HL-60/S4 treated with retinoic acid at 250 ng/mL for 4 days and 3 days (cell line): ENCODE data around the gene RAPGEF4.
"Not testable (repeated sequence)": the region's sequence is repeated elsewhere in the genome, so short reads cannot be mapped to it uniquely, and the experiment has no call there.

Experiments used
- in situ Hi-C: fragments of 300-500 bp; cut with MboI; formaldehyde crosslinking; loops from 2 replicates; pipeline ENCODE4 v1.7.0; 2022; ENCODE audit warnings: low sequenced_read_pairs

RAPGEF4 gene

DNA sequence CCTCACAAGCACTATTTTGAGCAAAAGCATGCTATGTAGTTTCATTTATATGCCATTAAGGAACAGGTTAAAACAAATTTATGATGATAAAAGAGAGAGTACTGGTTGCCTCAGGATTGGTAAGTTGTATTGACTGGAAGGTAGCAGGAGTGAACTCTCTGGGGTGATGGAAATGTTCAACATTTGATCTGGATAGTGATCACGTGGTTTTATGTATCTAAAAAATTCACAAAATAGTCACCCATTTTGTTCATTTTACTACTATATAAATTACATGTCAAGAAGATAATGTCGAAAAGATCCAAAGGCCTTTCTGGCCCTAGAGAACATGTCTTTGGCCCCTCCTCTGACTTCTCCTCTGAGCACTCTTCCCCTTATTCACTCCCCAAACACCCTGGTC lies 10.4 kb upstream of the RAPGEF4 start:
- in situ Hi-C loops = no loop called here

DNA sequence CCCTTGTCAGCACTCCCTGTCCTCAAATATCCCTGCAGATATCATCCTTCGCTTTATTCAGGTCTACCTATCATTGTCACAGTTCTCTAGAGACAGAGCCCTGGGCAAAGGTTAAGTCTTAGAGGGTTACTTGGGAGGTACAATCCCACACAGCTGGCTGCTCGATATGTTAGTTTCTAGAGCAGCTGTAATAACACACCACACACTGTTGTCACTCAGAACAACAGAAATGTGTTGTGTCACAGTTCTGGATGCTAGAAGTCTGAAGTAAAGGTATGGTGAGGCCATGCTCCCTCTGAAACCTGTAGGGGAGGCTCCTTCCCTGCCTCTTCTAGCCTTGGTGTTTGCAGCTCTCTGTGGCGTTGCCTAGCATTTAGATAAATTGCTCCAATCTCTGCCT lies 9.9 kb upstream of the RAPGEF4 start:
- in situ Hi-C loops = no loop called here

GRCh38 chr2:172726172-172726735 lies 9.4 kb upstream of the RAPGEF4 start:
- in situ Hi-C loops = no loop called here

- in situ Hi-C loops = no loop called here
These were observed 5.2 kb upstream of the RAPGEF4 start for GRCh38 chr2:172730411-172730810.

GRCh38 chr2:172734711-172735581 lies 699 bp upstream of the RAPGEF4 start:
- in situ Hi-C loops = no loop called here

DNA sequence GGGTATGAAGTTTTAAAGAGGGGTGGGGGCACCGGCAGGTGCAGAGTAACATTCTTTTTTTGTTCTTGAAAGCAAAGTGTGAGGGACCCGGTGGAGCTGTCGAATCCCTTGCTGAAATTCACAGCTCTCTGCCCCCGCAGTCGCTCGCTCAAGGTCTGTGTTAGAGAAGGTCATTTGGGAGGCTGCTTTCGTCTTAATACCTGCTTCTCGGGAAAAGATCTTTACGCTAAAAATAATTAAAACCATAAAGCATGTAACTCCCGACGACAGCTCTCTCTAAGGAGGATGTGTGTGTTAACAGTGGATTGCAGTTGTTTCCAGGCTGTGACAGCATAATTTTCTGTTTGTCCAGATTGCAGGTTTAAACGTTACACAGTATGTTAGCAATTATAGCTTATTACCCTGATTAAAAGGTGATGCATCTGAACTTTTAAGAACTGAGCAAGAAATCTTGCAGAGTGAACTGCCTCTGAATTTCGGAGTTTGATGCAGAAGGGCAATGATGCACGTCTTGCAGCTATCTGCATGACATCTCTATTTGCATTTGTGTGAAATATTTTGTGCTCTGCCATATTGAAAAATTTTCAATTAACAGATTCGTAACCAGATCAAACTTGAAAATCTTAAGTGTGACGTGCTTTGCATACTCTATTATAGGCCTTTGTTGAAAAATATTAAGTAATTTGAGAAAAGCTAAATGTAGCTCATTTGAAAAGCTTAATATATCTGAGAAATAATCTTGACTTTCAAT lies 954 bp downstream of the RAPGEF4 start:
- in situ Hi-C loops = no loop called here

GRCh38 chr2:172739661-172740266 lies 4.1 kb downstream of the RAPGEF4 start:
- in situ Hi-C loops = no loop called here

GRCh38 chr2:172740856-172741255 lies 5.2 kb downstream of the RAPGEF4 start:
- in situ Hi-C loops = no loop called here

DNA sequence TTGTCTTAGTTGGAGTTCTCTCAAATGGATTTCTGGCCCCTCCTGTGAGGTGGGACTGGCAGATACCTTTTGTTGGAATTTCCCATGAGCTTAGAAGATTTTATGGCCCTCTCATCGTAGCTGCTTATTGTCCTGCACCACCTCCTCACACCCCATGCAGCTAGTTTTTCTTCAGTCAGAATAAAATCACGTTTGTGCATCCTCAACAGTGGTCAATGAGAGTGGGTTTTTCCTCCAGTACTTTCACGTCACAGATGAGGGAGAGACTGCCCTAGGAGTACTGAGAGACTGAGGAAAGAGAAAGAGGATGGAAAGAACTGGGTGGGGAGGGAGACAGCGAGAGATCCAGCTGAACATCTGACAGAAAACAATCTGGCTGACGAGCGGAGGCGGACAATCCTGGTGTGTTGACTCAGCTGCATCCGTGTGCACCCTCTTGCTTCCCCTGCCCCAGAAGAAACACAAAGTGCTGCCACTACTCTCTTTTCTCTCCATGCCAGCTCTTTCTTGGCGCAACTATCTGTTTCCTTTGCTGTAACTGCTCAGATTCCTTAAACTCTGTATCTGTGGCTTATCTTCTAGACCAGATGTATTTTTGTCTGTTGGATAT lies 7.4 kb downstream of the RAPGEF4 start:
- in situ Hi-C loops = no loop called here

- in situ Hi-C loops = no loop called here
These were observed 8.3 kb downstream of the RAPGEF4 start for GRCh38 chr2:172743898-172744297.

DNA sequence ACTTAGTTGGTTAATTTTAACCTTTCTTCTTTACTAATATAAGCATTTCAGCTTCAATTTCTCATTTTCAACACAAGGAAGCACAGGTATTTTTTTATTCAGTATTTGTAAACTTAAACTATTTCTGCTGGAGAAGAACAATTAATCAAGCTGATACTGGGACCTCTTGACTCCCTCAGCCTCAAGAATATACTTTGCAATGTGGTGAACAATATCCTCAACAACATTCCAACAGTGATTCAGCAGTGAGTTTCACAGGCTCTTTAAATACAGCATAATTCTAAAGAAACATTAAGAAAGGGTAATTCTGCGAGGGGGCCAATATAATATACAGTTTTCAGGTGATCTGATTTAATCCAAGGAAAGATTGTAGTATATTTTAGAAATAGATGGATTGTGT lies 10.0 kb downstream of the RAPGEF4 start:
- in situ Hi-C loops = no loop called here

- in situ Hi-C loops = not testable (repeated sequence)
These were observed 12.9 kb downstream of the RAPGEF4 start for GRCh38 chr2:172748543-172748942.

GRCh38 chr2:172749388-172749787 lies 13.7 kb downstream of the RAPGEF4 start:
- in situ Hi-C loops = no loop called here

GRCh38 chr2:172751564-172751963 lies 15.9 kb downstream of the RAPGEF4 start:
- in situ Hi-C loops = no loop called here

- in situ Hi-C loops = no loop called here
These were observed 18.0 kb downstream of the RAPGEF4 start for GRCh38 chr2:172753610-172754009.

DNA sequence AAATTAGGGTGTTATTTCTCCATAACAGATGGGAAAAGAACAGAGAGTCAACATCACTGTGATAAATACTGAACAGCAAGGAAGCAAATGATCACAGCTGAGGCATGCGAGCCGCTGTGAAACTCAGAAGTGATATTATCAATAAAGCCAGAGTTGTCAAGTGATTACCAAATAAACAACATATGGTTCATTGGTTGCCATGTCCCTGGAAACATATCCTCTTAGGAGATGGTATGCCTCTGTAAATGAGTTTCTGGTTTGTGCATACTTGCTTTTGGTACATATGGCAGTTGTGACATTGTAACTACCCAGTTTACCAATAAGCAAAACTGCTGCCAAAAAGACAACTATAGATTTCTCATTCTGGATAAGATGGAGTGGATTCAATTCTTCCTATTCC lies 23.8 kb downstream of the RAPGEF4 start:
- in situ Hi-C loops = no loop called here

DNA sequence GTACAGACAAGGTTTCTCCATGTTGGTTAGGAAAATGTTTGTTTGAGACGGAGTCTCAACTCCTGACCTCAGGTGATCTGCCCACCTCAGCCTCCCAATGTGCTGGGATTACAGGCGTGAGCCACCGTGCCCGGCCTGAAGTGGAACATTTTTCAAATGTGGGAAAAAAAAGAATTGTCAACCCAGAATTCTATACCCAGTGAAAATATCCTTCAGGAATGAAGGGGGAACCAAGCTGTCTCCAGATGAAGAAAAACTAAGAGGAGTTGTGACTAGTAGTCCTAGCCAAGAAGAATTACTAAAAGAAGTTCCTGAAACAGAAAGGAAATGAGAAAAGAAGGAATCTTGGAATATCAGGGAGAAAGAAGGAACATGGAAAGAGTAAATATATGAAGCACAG lies 25.7 kb downstream of the RAPGEF4 start:
- in situ Hi-C loops = no loop called here

DNA sequence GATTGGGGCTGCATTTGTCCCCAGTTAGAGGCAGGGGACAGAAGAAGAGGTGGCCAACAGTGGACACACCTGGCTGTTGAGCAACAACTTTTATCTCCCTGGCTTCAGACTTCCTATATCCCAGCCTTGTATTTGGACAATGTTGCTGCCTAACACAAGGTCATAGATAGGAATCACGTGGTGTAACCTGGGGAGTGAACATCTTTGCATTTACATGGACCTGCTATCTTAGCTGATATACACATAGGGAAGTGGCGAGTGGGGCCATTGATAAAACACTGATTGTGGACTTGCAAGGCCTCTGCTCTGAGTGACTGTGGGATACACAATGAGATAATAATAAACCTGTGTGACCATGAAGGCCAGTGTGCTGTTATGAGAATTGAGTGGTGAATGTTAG lies 26.9 kb downstream of the RAPGEF4 start:
- in situ Hi-C loops = no loop called here

DNA sequence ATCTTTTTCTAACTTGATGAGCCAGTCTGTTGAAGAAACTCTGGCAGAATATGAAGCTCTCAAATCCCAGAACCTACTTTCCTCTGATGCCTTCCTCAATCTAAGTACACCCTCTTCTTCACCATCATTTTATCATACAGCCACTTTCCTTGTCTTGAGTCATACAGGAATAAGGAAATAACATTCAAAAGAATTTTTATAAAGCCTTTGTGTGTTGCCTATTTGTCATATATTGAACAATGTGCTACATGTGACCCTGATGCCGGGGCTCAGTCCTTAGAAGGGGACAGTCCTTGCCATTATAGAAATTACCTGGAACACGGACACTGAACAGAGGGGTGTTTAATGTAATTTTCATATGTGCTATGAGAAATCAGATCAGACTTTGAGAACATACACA lies 27.4 kb downstream of the RAPGEF4 start:
- in situ Hi-C loops = no loop called here

DNA sequence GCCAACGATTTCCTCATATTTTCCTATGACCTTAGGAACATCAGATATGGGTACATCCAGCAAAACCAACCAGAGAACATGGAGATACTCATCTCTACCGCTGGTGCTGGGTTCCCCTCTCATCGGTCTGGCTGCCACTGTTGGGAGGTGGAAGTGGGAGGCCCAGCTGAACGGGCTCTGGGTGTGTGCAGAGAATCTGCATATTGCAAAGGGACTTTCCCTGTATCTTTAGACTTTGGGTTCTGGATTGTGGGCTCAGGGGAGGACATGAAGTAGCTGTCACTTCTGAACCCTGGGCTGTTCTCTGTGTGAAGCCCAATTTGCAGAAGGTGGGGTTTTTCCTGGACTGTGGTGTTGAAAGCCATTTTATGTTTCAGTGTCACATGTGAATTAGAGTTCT lies 30.0 kb downstream of the RAPGEF4 start:
- in situ Hi-C loops = no loop called here

GRCh38 chr2:172768401-172768800 lies 32.8 kb downstream of the RAPGEF4 start:
- in situ Hi-C loops = no loop called here
